Esophagus (tissue), 2 donors: ENCODE data around the gene MCF2L2. TPM values are rescaled to one million over a fixed set of nuclear protein-coding genes. Genes with fewer than 3 reads are reported as not detected.

Experiments used
- H3K27ac ChIP-seq, 2 donors: one replicate each; pipeline ENCODE4 v1.5.1; 2013; ENCODE audit warnings: low read depth in 2 of 2, mild to moderate bottlenecking in 2 of 2, inconsistent platforms in 1 of 2, low read length in 1 of 2, moderate library complexity in 1 of 2
- H3K27me3 ChIP-seq, 2 donors: one replicate each; pipeline ENCODE4 v1.6.1; 2013; ENCODE audit warnings: low read length in 2 of 2, control low read depth in 1 of 2, mild to moderate bottlenecking in 1 of 2; ENCODE audit not compliant: insufficient read depth in 2 of 2, control insufficient read depth in 1 of 2
- H3K36me3 ChIP-seq, 2 donors: one replicate each; pipeline ENCODE4 v1.6.1; 2013; ENCODE audit warnings: low read length in 1 of 2; ENCODE audit not compliant: control insufficient read depth in 2 of 2, insufficient read depth in 2 of 2
- H3K4me1 ChIP-seq, 2 donors: one replicate each; pipeline ENCODE4 v1.6.1; 2013; ENCODE audit warnings: low read length in 1 of 2; ENCODE audit not compliant: control insufficient read depth in 2 of 2, insufficient read depth in 2 of 2
- H3K4me3 ChIP-seq, 2 donors: one replicate each; pipeline ENCODE4 v1.5.1; 2013; ENCODE audit warnings: low read length in 2 of 2, mild to moderate bottlenecking in 2 of 2, low read depth in 1 of 2, moderate library complexity in 1 of 2
- H3K9me3 ChIP-seq, 2 donors: one replicate each; pipeline ENCODE4 v1.6.1; 2013; ENCODE audit warnings: mild to moderate bottlenecking in 2 of 2, low read depth in 1 of 2, low read length in 1 of 2, moderate library complexity in 1 of 2; ENCODE audit not compliant: control insufficient read depth in 2 of 2, insufficient read depth in 1 of 2
- WGBS, 2 donors: extraction: QIAGEN DNeasy Blood & Tissue Kit; methylation state at CpG; one replicate each; pipeline ENCODE4 v1.1.7; 2013; 5-methylcytosine and 5-hydroxymethylcytosine counted together
- polyA plus RNA-seq, 2 donors: library from polyadenylated mRNA; stranded (reverse); fragments of 200-250 nt; gene quantifications; one replicate each; pipeline ENCODE4 v1.2.3, GENCODE V29; 2013
- donor health status: healthy with polysubstance abuse.
- donor health status: Bipolar disorder and iron deficiency.

The MCF2L2 gene
- polyA plus RNA-seq, 2 donors: 0.21 to 0.26 TPM

DNA sequence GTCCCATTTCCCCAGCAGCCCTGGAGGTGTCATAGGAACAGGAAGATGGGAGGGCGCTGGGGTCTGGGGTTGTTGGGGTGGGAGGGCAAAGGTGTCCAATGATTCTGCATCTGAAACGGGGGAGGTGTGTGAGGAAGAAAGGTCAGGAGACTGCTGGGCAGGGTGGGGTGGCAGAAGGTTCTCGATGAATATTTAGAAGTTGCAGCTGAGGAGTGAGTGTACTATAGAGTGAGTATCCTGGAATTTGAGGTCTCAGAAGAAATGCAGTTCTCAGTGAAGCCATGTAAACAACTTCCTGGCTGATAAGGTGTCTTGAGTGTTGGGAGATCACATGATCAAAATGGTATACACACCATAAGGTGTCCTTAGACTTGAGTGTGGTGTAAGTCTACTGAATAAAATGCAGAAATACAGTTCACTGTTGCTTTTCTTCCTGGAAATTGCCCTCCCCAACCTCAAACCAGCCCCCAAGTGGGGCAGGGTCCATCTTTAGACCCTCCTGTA lies 165.5 kb downstream of the MCF2L2 start:
- peak overlapping the region; percentile 63 to 74 for H3K27ac ChIP-seq

GRCh38 chr3:183261151-183261724 lies 167.2 kb downstream of the MCF2L2 start:
- 74 to 82% methylated on average over 5 of the region's 5 CpGs for WGBS, 2 donors
- no peaks in the 10 kb centered on the region for H3K27me3 ChIP-seq
- H3K27ac ChIP-seq: no peak overlapping the region
- no peaks in the 10 kb centered on the region for H3K36me3 ChIP-seq
- H3K9me3 ChIP-seq: no peaks in the 10 kb centered on the region
- H3K4me3 ChIP-seq: no peak overlapping the region
- peaks cover 0 to 16% of the 10 kb centered on the region in 2 donors for H3K4me1 ChIP-seq

More for the DNA sequence above, 165.5 kb downstream of the MCF2L2 start:
- Histone ChIP-seq H3K4me1 (peaks cover 0 to 22% of the 10 kb centered on the region in 2 donors), H3K36me3 (no peaks in the 10 kb centered on the region), H3K4me3 (no peak overlapping the region), H3K9me3 (no peaks in the 10 kb centered on the region), H3K27me3 (no peaks in the 10 kb centered on the region)
- 87 to 90% methylated on average over 3 of the region's 3 CpGs for WGBS, 2 donors

DNA sequence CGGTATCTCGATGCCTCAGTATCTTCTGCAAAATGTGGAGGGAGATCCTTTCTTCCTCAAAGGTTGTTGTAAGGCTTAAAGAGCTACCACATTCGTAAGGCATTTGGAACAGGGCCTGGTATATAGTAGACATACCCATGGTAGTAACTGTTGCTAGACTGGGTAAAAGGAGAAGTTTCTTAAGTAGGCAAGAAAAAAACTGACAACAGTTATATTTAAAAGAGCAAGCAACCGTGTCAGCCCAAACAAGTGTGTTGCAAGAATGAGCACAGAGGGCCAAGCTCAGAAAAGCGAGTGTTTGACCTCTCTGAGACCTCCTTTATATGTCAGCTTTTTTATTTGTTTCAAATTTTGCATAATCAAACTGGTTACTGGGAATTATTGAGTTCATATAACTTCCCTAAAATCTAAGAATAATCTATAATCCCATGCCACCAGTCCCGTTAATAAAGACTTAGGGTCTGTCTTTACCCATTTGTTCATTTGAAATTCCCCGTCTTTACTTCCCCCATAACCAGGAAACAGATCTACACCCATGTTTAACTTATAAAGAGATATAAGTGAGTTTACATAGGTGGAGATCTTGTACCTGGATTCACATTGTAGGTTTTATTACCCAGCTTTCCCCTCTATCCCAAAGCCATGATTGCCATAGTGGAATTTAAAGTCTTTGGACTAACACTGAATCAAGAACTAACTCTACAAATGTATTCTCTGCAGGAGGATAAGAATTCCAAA lies 168.1 kb downstream of the MCF2L2 start:
- H3K9me3 ChIP-seq: no peaks in the 10 kb centered on the region
- H3K27me3 ChIP-seq: no peaks in the 10 kb centered on the region
- peak overlapping the region; percentile 11 to 63 for H3K27ac ChIP-seq
- no peak overlapping the region for H3K4me3 ChIP-seq
- no peaks in the 10 kb centered on the region for H3K36me3 ChIP-seq
- H3K4me1 ChIP-seq: peaks cover 0 to 14% of the 10 kb centered on the region in 2 donors
- WGBS, 2 donors: 53 to 56% methylated on average over 7 of the region's 7 CpGs

- Histone ChIP-seq H3K27ac (peak overlapping the region; percentile 11 to 63), H3K4me3 (no peak overlapping the region)
Observed at GRCh38 chr3:183259621-183260020, 168.8 kb downstream of the MCF2L2 start.

GRCh38 chr3:183259087-183259486 lies 169.3 kb downstream of the MCF2L2 start:
- peaks cover 0 to 11% of the 10 kb centered on the region in 2 donors for H3K4me1 ChIP-seq
- no peaks in the 10 kb centered on the region for H3K9me3 ChIP-seq
- 72 to 77% methylated on average over 3 of the region's 3 CpGs for WGBS, 2 donors
- H3K4me3 ChIP-seq: no peak overlapping the region
- no peaks in the 10 kb centered on the region for H3K27me3 ChIP-seq
- no peaks in the 10 kb centered on the region for H3K36me3 ChIP-seq
- no peak overlapping the region for H3K27ac ChIP-seq

More at GRCh38 chr3:183259621-183260020, 168.8 kb downstream of the MCF2L2 start:
- WGBS, 2 donors: 86 to 88% methylated on average over 2 of the region's 2 CpGs
- Histone ChIP-seq H3K4me1 (peaks cover 0 to 11% of the 10 kb centered on the region in 2 donors), H3K9me3 (no peaks in the 10 kb centered on the region), H3K27me3 (no peaks in the 10 kb centered on the region), H3K36me3 (no peaks in the 10 kb centered on the region)

DNA sequence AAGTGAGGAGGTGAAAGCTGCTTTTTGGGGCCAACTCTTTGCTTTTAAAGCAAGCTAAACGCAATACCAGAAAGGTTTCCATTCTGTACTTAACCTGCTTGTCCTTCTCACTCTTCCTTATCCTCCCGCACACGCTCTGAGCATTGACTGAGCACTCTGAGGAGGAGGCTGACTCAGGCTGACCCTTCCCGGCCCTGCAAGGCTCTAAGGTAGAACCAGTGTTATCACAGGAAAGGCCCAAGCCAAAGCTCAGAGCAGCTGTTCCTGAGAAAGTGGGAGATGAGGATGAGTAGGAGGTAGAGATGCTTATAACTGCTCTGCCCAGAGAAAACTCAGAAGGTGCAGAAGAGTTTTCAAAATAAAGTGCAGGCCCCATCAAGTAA lies 173.1 kb downstream of the MCF2L2 start:
- Histone ChIP-seq H3K27me3 (no peaks in the 10 kb centered on the region), H3K36me3 (no peaks in the 10 kb centered on the region), H3K27ac (peak overlapping the region; percentile 3 to 94), H3K4me3 (peak overlapping the region; percentile 87 to 100), H3K4me1 (peaks cover 3 to 10% of the 10 kb centered on the region in 2 donors), H3K9me3 (no peaks in the 10 kb centered on the region)
- WGBS, 2 donors: 65 to 66% methylated on average over 4 of the region's 4 CpGs

DNA sequence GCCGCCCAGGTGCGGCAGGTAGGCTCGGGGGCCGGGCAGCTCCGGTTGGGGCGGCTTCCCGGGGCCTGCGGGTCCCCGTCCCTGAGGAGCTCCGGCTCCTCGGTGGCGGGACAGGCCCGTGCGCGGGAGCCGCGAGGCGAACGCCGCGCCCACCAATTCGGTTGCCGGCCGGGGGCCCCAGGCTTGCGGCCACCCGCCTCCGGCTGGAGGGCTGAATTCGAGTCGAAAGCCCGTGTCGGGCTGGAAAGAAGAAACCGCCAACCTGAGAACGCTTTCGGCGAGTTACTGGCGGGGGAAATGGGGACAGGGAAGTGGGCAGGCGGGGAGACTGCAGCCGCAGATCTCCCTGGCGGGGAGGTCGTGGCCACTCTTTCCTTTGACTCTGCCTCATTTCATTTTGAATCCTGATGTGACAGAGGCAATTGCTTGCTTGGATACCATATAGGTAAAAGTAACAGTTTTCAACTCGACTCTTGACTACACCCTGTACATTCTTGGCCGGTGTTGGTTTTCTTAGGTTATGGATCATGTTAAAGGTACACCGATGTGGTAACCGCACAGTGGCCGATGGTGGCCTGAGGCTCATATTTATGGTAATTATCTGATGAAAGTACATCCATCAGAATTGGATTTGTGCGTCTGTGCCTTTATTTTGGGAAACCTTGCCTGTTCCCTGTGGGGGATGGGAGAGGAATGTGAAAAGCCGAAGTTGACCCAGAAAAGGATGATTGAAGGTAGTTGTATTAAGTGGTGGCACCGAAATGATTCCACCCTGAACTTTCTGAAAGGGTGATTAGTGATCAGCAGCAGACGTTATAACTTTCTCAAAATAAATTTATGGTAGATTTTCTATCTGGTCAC lies 173.7 kb downstream of the MCF2L2 start:
- Histone ChIP-seq H3K27ac (peak overlapping the region; percentile 94 to 95), H3K27me3 (no peaks in the 10 kb centered on the region), H3K36me3 (no peaks in the 10 kb centered on the region), H3K4me1 (peaks cover 3 to 7% of the 10 kb centered on the region in 2 donors), H3K4me3 (peak overlapping the region; percentile 87 to 100), H3K9me3 (no peaks in the 10 kb centered on the region)
- 9 to 12% methylated on average over 42 to 49 of the region's 49 CpGs for WGBS, 2 donors

GRCh38 chr3:183253528-183254486 lies 174.6 kb downstream of the MCF2L2 start:
- peak overlapping the region; percentile 94 to 95 for H3K27ac ChIP-seq
- peak overlapping the region; percentile 87 to 100 for H3K4me3 ChIP-seq
- H3K36me3 ChIP-seq: no peaks in the 10 kb centered on the region
- H3K27me3 ChIP-seq: no peaks in the 10 kb centered on the region
- peaks cover 3 to 5% of the 10 kb centered on the region in 2 donors for H3K4me1 ChIP-seq
- WGBS, 2 donors: 1% methylated on average over 64 to 111 of the region's 111 CpGs
- H3K9me3 ChIP-seq: no peaks in the 10 kb centered on the region
